H9 (cell line): ENCODE measurements around the gene ABTB1. TPM values are rescaled to one million over a fixed set of nuclear protein-coding genes. Genes with fewer than 3 reads are reported as not detected.
A peak's percentile ranks its signal among the peaks of the same experiment; 100 is the strongest.

Experiments used
- DNase-seq: peaks from one replicate; pipeline ENCODE4 v3.0.0-alpha.2; 2017
- H2AFZ ChIP-seq: one replicate; pipeline ENCODE4 v1.6.1; 2013; ENCODE audit warnings: mild to moderate bottlenecking, low read length, control low read depth, moderate library complexity
- H2AK5ac ChIP-seq: 2 replicates; pipeline ENCODE4 v1.6.1; 2013; ENCODE audit warnings: low read length, control low read depth, mixed read lengths; ENCODE audit not compliant: insufficient read length
- H2BK120ac ChIP-seq: one replicate; pipeline ENCODE4 v1.6.1; 2013; ENCODE audit warnings: low read depth, mild to moderate bottlenecking, low read length, control low read depth, inconsistent platforms; ENCODE audit not compliant: poor library complexity, severe bottlenecking
- H2BK12ac ChIP-seq: 2 replicates; pipeline ENCODE4 v1.6.1; 2013; ENCODE audit warnings: low read length, control low read depth, mixed read lengths, low read depth; ENCODE audit not compliant: insufficient read length
- H2BK15ac ChIP-seq: 2 replicates; pipeline ENCODE4 v1.6.1; 2013; ENCODE audit warnings: low read depth, low read length, control low read depth
- H2BK20ac ChIP-seq: one replicate; pipeline ENCODE4 v1.6.1; 2013; ENCODE audit warnings: low read depth, mild to moderate bottlenecking, low read length, control low read depth, inconsistent platforms; ENCODE audit not compliant: poor library complexity, severe bottlenecking
- H2BK5ac ChIP-seq: 2 replicates; pipeline ENCODE4 v1.6.1; 2013; ENCODE audit warnings: low read length, control low read depth, mixed read lengths; ENCODE audit not compliant: insufficient read length
- H3K14ac ChIP-seq: 2 replicates; pipeline ENCODE4 v1.6.1; 2013; ENCODE audit warnings: low read length, control low read depth; ENCODE audit not compliant: insufficient read depth
- H3K18ac ChIP-seq: 2 replicates; pipeline ENCODE4 v1.6.1; 2013; ENCODE audit warnings: low read depth, mild to moderate bottlenecking, mixed read lengths, low read length, control low read depth; ENCODE audit not compliant: insufficient read length
- H3K23ac ChIP-seq: 2 replicates; pipeline ENCODE4 v1.6.1; 2013; ENCODE audit warnings: low read length, control low read depth, mixed read lengths, low read depth; ENCODE audit not compliant: insufficient read length
- H3K23me2 ChIP-seq: 2 replicates; pipeline ENCODE4 v1.6.1; 2013; ENCODE audit warnings: low read depth, mild to moderate bottlenecking, mixed read lengths, low read length, control low read depth; ENCODE audit not compliant: insufficient read length, poor library complexity, severe bottlenecking
- H3K27ac ChIP-seq: 2 replicates; pipeline ENCODE4 v1.5.1; 2013; ENCODE audit warnings: low read length, control low read depth, mixed read lengths, low read depth; ENCODE audit not compliant: insufficient read length
- H3K27me3 ChIP-seq: 2 replicates; pipeline ENCODE4 v1.6.1; 2013; ENCODE audit warnings: low read length, control low read depth, inconsistent platforms; ENCODE audit not compliant: insufficient read depth
- H3K4ac ChIP-seq: 2 replicates; pipeline ENCODE4 v1.6.1; 2013; ENCODE audit warnings: low read depth, mild to moderate bottlenecking, control low read depth, inconsistent platforms, low read length, moderate library complexity
- H3K4me1 ChIP-seq: 2 replicates; pipeline ENCODE4 v1.6.1; 2013; ENCODE audit warnings: low read length, control low read depth, inconsistent platforms; ENCODE audit not compliant: insufficient read depth
- H3K4me2 ChIP-seq: 2 replicates; pipeline ENCODE4 v1.6.1; 2013; ENCODE audit warnings: low read length, control low read depth, mixed read lengths; ENCODE audit not compliant: insufficient read length, insufficient read depth
- H3K56ac ChIP-seq: 2 replicates; pipeline ENCODE4 v1.6.1; 2013; ENCODE audit warnings: low read depth, mild to moderate bottlenecking, mixed read lengths, low read length, control low read depth; ENCODE audit not compliant: insufficient read length
- H3K79me1 ChIP-seq: 2 replicates; pipeline ENCODE4 v1.6.1; 2013; ENCODE audit warnings: low read depth, mild to moderate bottlenecking, moderate library complexity, low read length, control low read depth, inconsistent platforms; ENCODE audit not compliant: insufficient read depth, poor library complexity, severe bottlenecking
- H3K79me2 ChIP-seq: 2 replicates; pipeline ENCODE4 v1.6.1; 2013; ENCODE audit warnings: low read length, control low read depth, inconsistent platforms; ENCODE audit not compliant: insufficient read depth
- H3K9ac ChIP-seq: 2 replicates; pipeline ENCODE4 v1.6.1; 2013; ENCODE audit warnings: low read length, control low read depth, mixed read lengths; ENCODE audit not compliant: insufficient read length; ENCODE audit errors: extremely low read depth
- H3K9me3 ChIP-seq: one replicate; pipeline ENCODE4 v1.6.1; 2013; ENCODE audit warnings: low read depth, low read length, inconsistent platforms; ENCODE audit not compliant: control insufficient read depth
- H3T11ph ChIP-seq: one replicate; pipeline ENCODE4 v1.6.1; 2013; ENCODE audit warnings: mild to moderate bottlenecking, low read length, control low read depth, inconsistent platforms
- H4K20me1 ChIP-seq: one replicate; pipeline ENCODE4 v1.6.1; 2013; ENCODE audit not compliant: control insufficient read depth, insufficient read length, insufficient read depth
- H4K5ac ChIP-seq: 2 replicates; pipeline ENCODE4 v1.6.1; 2013; ENCODE audit warnings: low read depth, mild to moderate bottlenecking, mixed read lengths, low read length, control low read depth; ENCODE audit not compliant: insufficient read length
- H4K8ac ChIP-seq: replicated peaks from 2 replicates; pipeline ENCODE4 v1.6.1; 2013; ENCODE audit warnings: low read length, control low read depth, mixed read lengths, low read depth; ENCODE audit not compliant: insufficient read length
- H4K91ac ChIP-seq: 2 replicates; pipeline ENCODE4 v1.6.1; 2013; ENCODE audit warnings: low read depth, mild to moderate bottlenecking, moderate library complexity, mixed read lengths, low read length, control low read depth; ENCODE audit not compliant: insufficient read length
- H3K27ac Mint-ChIP-seq, 3 experiments: 2 replicates in 2 of 3; 3 replicates in 1 of 3; pipeline ENCODE4 v1.8.0; 2020 to 2021; ENCODE audit warnings: mixed read lengths in 3 of 3, mild to moderate bottlenecking in 1 of 3, moderate library complexity in 1 of 3
- H3K27me3 Mint-ChIP-seq: 2 replicates; pipeline ENCODE4 v1.8.0; 2021; ENCODE audit warnings: low read depth, mild to moderate bottlenecking, moderate library complexity, mixed read lengths
- H3K36me3 Mint-ChIP-seq, 3 experiments: 2 replicates in 2 of 3; 3 replicates in 1 of 3; pipeline ENCODE4 v1.8.0; 2020 to 2021; ENCODE audit warnings: low read depth in 3 of 3, mixed read lengths in 3 of 3; ENCODE audit not compliant: insufficient read depth in 1 of 3
- H3K4me1 Mint-ChIP-seq, 2 experiments: 2 replicates each; pipeline ENCODE4 v1.8.0; 2020; ENCODE audit warnings: mixed read lengths in 2 of 2
- H3K4me3 Mint-ChIP-seq, 2 experiments: 2 replicates in 1 of 2; 3 replicates in 1 of 2; pipeline ENCODE4 v1.8.0; 2020 to 2021; ENCODE audit warnings: mild to moderate bottlenecking in 2 of 2, mixed read lengths in 2 of 2, moderate library complexity in 1 of 2
- H3K9me3 Mint-ChIP-seq, 2 experiments: 2 replicates in 1 of 2; 3 replicates in 1 of 2; pipeline ENCODE4 v1.8.0; 2020; ENCODE audit warnings: mild to moderate bottlenecking in 2 of 2, mixed read lengths in 2 of 2, moderate library complexity in 1 of 2
- WGBS: extraction: QIAGEN DNeasy Blood & Tissue Kit; methylation state at CpG from one replicate; pipeline ENCODE4 v1.1.7; 2013; ENCODE audit warnings: missing lambda C conversion rate, low lambda C conversion rate, mixed read lengths; ENCODE audit not compliant: insufficient read length; ENCODE audit errors: extremely low coverage; 5-methylcytosine and 5-hydroxymethylcytosine counted together
- total RNA-seq: library from RNA; stranded (reverse); gene quantifications from 2 replicates; pipeline ENCODE4 v1.2.1, GENCODE V29; 2021
- TF ChIP-seq, protein P1 (sequence below): fragments of 200-600 bp; sonication (generic); conservative IDR thresholded peaks from 3 replicates; pipeline ENCODE4 v1.8.0; 2021; ENCODE audit warnings: antibody characterized with exemption, mild to moderate bottlenecking

Gene ABTB1
- total RNA-seq, 1 experiment from 2014 or later, result 6.2 TPM

DNA sequence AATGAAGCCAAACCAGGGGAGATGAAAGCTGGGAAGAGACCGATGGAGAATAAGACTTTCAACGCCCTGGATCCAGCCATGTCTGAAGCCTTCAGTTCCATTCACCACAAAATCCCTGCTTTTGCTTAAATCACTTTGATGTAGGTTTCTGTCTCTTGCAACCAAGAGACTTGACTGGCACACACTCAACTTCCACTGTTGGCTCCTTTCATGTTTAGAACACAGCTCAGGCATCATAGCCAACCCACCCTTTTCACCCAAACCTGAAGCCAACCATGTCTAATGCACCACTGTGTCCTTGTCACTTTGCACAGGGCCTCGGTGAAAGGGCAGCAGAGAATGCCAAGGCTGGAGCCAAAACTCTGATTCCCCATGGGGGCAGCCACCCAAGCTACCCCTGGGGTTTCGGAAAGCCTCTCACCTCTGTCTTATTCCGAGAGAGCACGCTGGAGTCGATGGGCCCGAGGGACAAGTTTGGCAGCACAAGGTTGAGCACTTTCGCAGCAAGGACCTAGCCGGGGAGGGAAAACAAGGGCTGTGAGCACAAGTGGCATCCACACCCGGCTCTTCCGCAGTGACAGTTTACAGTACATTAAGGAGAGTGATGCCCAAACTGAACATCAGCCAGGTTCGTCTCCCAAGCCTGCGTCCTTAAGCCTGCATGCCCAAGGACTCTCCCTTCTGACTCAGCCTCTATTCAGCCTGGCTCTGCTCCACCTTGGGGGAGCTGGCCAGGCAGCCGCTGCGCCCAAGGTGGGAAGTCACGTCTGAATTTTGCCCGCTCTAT lies 37.6 kb downstream of the ABTB1 start:
- Histone ChIP-seq H3K14ac (no peak overlapping the region), H3K27ac (no peak overlapping the region), H3K18ac (no peak overlapping the region), H3K27me3 (no peaks in the 10 kb centered on the region), H3K9ac (no peak overlapping the region), H4K91ac (no peak overlapping the region), H2AK5ac (no peak overlapping the region), H3K4me1 (peaks cover 4% of the 10 kb centered on the region; the same call in 1 of the 2 replicates), H3K56ac (no peak overlapping the region), H2BK12ac (no peak overlapping the region), H4K20me1 (no peaks in the 10 kb centered on the region), H3K79me2 (no peaks in the 10 kb centered on the region), H3K23ac (no peak overlapping the region), H2BK5ac (no peak overlapping the region), H2AFZ (no peak overlapping the region), H4K8ac (no peak overlapping the region), H4K5ac (no peak overlapping the region), H3K23me2 (no peaks in the 10 kb centered on the region), H3K9me3 (no peaks in the 10 kb centered on the region), H3K79me1 (no peaks in the 10 kb centered on the region), H3T11ph (no peak overlapping the region), H3K4me2 (no peak overlapping the region), H3K4ac (no peak overlapping the region), H2BK15ac (no peak overlapping the region), H2BK120ac (no peak overlapping the region), H2BK20ac (no peak overlapping the region)
- DNase-seq, result peak; percentile 21
- no peaks in the 10 kb centered on the region for H3K9me3 Mint-ChIP-seq
- no peak overlapping the region for H3K4me3 Mint-ChIP-seq
- peaks cover 21% of the 10 kb centered on the region for H3K27me3 Mint-ChIP-seq
- no peak overlapping the region; a peak in 1 of 7 replicates for H3K27ac Mint-ChIP-seq
- H3K4me1 Mint-ChIP-seq, result peaks cover 29 to 36% of the 10 kb centered on the region in 2 experiments
- TF ChIP-seq, protein P1, sequence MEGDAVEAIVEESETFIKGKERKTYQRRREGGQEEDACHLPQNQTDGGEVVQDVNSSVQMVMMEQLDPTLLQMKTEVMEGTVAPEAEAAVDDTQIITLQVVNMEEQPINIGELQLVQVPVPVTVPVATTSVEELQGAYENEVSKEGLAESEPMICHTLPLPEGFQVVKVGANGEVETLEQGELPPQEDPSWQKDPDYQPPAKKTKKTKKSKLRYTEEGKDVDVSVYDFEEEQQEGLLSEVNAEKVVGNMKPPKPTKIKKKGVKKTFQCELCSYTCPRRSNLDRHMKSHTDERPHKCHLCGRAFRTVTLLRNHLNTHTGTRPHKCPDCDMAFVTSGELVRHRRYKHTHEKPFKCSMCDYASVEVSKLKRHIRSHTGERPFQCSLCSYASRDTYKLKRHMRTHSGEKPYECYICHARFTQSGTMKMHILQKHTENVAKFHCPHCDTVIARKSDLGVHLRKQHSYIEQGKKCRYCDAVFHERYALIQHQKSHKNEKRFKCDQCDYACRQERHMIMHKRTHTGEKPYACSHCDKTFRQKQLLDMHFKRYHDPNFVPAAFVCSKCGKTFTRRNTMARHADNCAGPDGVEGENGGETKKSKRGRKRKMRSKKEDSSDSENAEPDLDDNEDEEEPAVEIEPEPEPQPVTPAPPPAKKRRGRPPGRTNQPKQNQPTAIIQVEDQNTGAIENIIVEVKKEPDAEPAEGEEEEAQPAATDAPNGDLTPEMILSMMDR, result no peak
- no peaks in the 10 kb centered on the region for H3K36me3 Mint-ChIP-seq
- WGBS, result no CpG with 5 or more reads among the region's 18 CpGs
